ENCODE data around the gene USP25.

The USP25 gene

GRCh38 chr21:15763359-15763758 is 33.6 kb downstream of the USP25 start:
- H3K9me3 Mint-ChIP-seq = peaks cover 3 to 7% of the 10 kb centered on the region in 2 donors
- peak; percentile 58 to 65 for ATAC-seq (replicated peaks)
- H3K27me3 Mint-ChIP-seq = no peaks in the 10 kb centered on the region
- H3K4me1 Mint-ChIP-seq = peaks cover 23 to 53% of the 10 kb centered on the region in 2 donors
- H3K4me3 Mint-ChIP-seq = no peak overlapping the region
- H3K27ac Mint-ChIP-seq = no peak overlapping the region
- no peak for DNase-seq
- H3K36me3 Mint-ChIP-seq = peaks cover 23 to 39% of the 10 kb centered on the region in 2 donors

- no peak overlapping the region for H3K27ac Mint-ChIP-seq
- ATAC-seq (replicated peaks) = no peak
- no peak overlapping the region for H3K4me3 Mint-ChIP-seq
- no peaks in the 10 kb centered on the region for H3K27me3 Mint-ChIP-seq
- peaks cover 0 to 2% of the 10 kb centered on the region in 2 donors for H3K9me3 Mint-ChIP-seq
- peaks cover 22 to 38% of the 10 kb centered on the region in 2 donors for H3K36me3 Mint-ChIP-seq
- no peak for DNase-seq
- H3K4me1 Mint-ChIP-seq = peaks cover 19 to 49% of the 10 kb centered on the region in 2 donors
These were observed 35.1 kb downstream of the USP25 start for GRCh38 chr21:15764878-15765277.

GRCh38 chr21:15766952-15767603 is 37.3 kb downstream of the USP25 start:
- no peak overlapping the region for H3K4me3 Mint-ChIP-seq
- no peak for DNase-seq
- ATAC-seq (replicated peaks) = no peak
- H3K36me3 Mint-ChIP-seq = peaks cover 24 to 35% of the 10 kb centered on the region in 2 donors
- peaks cover 13 to 42% of the 10 kb centered on the region in 2 donors for H3K4me1 Mint-ChIP-seq
- no peaks in the 10 kb centered on the region for H3K27me3 Mint-ChIP-seq
- H3K9me3 Mint-ChIP-seq = no peaks in the 10 kb centered on the region
- no peak overlapping the region for H3K27ac Mint-ChIP-seq

GRCh38 chr21:15768045-15768601 is 38.3 kb downstream of the USP25 start:
- ATAC-seq (replicated peaks) (no peak), DNase-seq (no peak)
- H3K36me3 Mint-ChIP-seq = peaks cover 22 to 32% of the 10 kb centered on the region in 2 donors
- H3K27ac Mint-ChIP-seq = no peak overlapping the region
- no peak overlapping the region for H3K4me3 Mint-ChIP-seq
- peaks cover 11 to 39% of the 10 kb centered on the region in 2 donors for H3K4me1 Mint-ChIP-seq
- no peaks in the 10 kb centered on the region for H3K9me3 Mint-ChIP-seq
- H3K27me3 Mint-ChIP-seq = no peaks in the 10 kb centered on the region

- DNase-seq (no peak), ATAC-seq (replicated peaks) (no peak)
- Mint-ChIP-seq H3K27me3 (no peaks in the 10 kb centered on the region), H3K9me3 (no peaks in the 10 kb centered on the region), H3K4me1 (peaks cover 12 to 36% of the 10 kb centered on the region in 2 donors), H3K27ac (no peak overlapping the region), H3K36me3 (peaks cover 20 to 35% of the 10 kb centered on the region in 2 donors), H3K4me3 (no peak overlapping the region)
These were observed 39.1 kb downstream of the USP25 start for GRCh38 chr21:15768853-15769252.

- ATAC-seq (replicated peaks) (no peak), DNase-seq (no peak)
- Mint-ChIP-seq H3K36me3 (peaks cover 24 to 40% of the 10 kb centered on the region in 2 donors), H3K27me3 (no peaks in the 10 kb centered on the region), H3K27ac (no peak overlapping the region), H3K4me3 (no peak overlapping the region), H3K9me3 (no peaks in the 10 kb centered on the region), H3K4me1 (peaks cover 13 to 33% of the 10 kb centered on the region in 2 donors)
These were observed 41.5 kb downstream of the USP25 start for GRCh38 chr21:15771311-15771710.

GRCh38 chr21:15772654-15773053 is 42.9 kb downstream of the USP25 start:
- Mint-ChIP-seq H3K4me3 (no peak overlapping the region), H3K4me1 (peaks cover 10 to 35% of the 10 kb centered on the region in 2 donors), H3K9me3 (no peaks in the 10 kb centered on the region), H3K27me3 (no peaks in the 10 kb centered on the region), H3K27ac (no peak overlapping the region), H3K36me3 (peaks cover 18 to 33% of the 10 kb centered on the region in 2 donors)
- no peak for ATAC-seq (replicated peaks)
- DNase-seq = no peak

- no peaks in the 10 kb centered on the region for H3K9me3 Mint-ChIP-seq
- H3K4me1 Mint-ChIP-seq = peaks cover 9 to 26% of the 10 kb centered on the region in 2 donors
- H3K36me3 Mint-ChIP-seq = peaks cover 12 to 25% of the 10 kb centered on the region in 2 donors
- DNase-seq (no peak), ATAC-seq (replicated peaks) (no peak)
- no peak overlapping the region for H3K27ac Mint-ChIP-seq
- no peak overlapping the region for H3K4me3 Mint-ChIP-seq
- no peaks in the 10 kb centered on the region for H3K27me3 Mint-ChIP-seq
These were observed 44.8 kb downstream of the USP25 start for GRCh38 chr21:15774590-15774989.

- no peaks in the 10 kb centered on the region for H3K9me3 Mint-ChIP-seq
- ATAC-seq (replicated peaks) (no peak), DNase-seq (no peak)
- no peak overlapping the region for H3K4me3 Mint-ChIP-seq
- peaks cover 9 to 26% of the 10 kb centered on the region in 2 donors for H3K4me1 Mint-ChIP-seq
- H3K27me3 Mint-ChIP-seq = no peaks in the 10 kb centered on the region
- H3K36me3 Mint-ChIP-seq = peaks cover 13 to 25% of the 10 kb centered on the region in 2 donors
- no peak overlapping the region for H3K27ac Mint-ChIP-seq
These were observed 45.5 kb downstream of the USP25 start for GRCh38 chr21:15775291-15775690.

GRCh38 chr21:15775981-15776380 is 46.2 kb downstream of the USP25 start:
- no peaks in the 10 kb centered on the region for H3K27me3 Mint-ChIP-seq
- DNase-seq = no peak
- H3K4me3 Mint-ChIP-seq = no peak overlapping the region
- no peak overlapping the region for H3K27ac Mint-ChIP-seq
- H3K36me3 Mint-ChIP-seq = peaks cover 19 to 30% of the 10 kb centered on the region in 2 donors
- peaks cover 14 to 31% of the 10 kb centered on the region in 2 donors for H3K4me1 Mint-ChIP-seq
- no peaks in the 10 kb centered on the region for H3K9me3 Mint-ChIP-seq
- ATAC-seq (replicated peaks) = no peak

- Mint-ChIP-seq H3K4me1 (peaks cover 11 to 29% of the 10 kb centered on the region in 2 donors), H3K4me3 (no peak overlapping the region), H3K27me3 (no peaks in the 10 kb centered on the region), H3K9me3 (no peaks in the 10 kb centered on the region), H3K36me3 (peaks cover 24 to 31% of the 10 kb centered on the region in 2 donors), H3K27ac (no peak overlapping the region)
- DNase-seq = no peak
- no peak for ATAC-seq (replicated peaks)
These were observed 47.0 kb downstream of the USP25 start for GRCh38 chr21:15776818-15777217.

- peaks cover 0 to 4% of the 10 kb centered on the region in 2 donors for H3K9me3 Mint-ChIP-seq
- H3K27me3 Mint-ChIP-seq = no peaks in the 10 kb centered on the region
- H3K36me3 Mint-ChIP-seq = peaks cover 29 to 39% of the 10 kb centered on the region in 2 donors
- H3K4me1 Mint-ChIP-seq = peaks cover 7 to 12% of the 10 kb centered on the region in 2 donors
- DNase-seq (no peak), ATAC-seq (replicated peaks) (no peak)
- no peak overlapping the region for H3K4me3 Mint-ChIP-seq
- H3K27ac Mint-ChIP-seq = no peak overlapping the region
These were observed 52.2 kb downstream of the USP25 start for GRCh38 chr21:15781986-15782385.

- H3K36me3 Mint-ChIP-seq = peaks cover 10 to 14% of the 10 kb centered on the region in 2 donors
- no peak overlapping the region for H3K4me3 Mint-ChIP-seq
- H3K27me3 Mint-ChIP-seq = no peaks in the 10 kb centered on the region
- DNase-seq (no peak), ATAC-seq (replicated peaks) (no peak)
- peaks cover 0 to 4% of the 10 kb centered on the region in 2 donors for H3K9me3 Mint-ChIP-seq
- H3K27ac Mint-ChIP-seq = no peak overlapping the region
- H3K4me1 Mint-ChIP-seq = peaks cover 0 to 2% of the 10 kb centered on the region in 2 donors
These were observed 59.2 kb downstream of the USP25 start for GRCh38 chr21:15788847-15789523.

- no peak for ATAC-seq (replicated peaks)
- no peak for DNase-seq
- Mint-ChIP-seq H3K4me1 (peaks cover 14 to 29% of the 10 kb centered on the region in 2 donors), H3K27ac (no peak overlapping the region), H3K36me3 (peaks cover 18 to 21% of the 10 kb centered on the region in 2 donors), H3K4me3 (no peak overlapping the region), H3K27me3 (no peaks in the 10 kb centered on the region), H3K9me3 (peaks cover 0 to 2% of the 10 kb centered on the region in 2 donors)
These were observed 63.3 kb downstream of the USP25 start for GRCh38 chr21:15793109-15793508.
